ENCODE results near the gene SETD9. TPM values are rescaled to one million over a fixed set of nuclear protein-coding genes. Genes with fewer than 3 reads are reported as not detected.

SETD9 gene
- total and polyA plus RNA-seq, 10 donors = 3.7 to 6.2 (median 6.0) TPM

GRCh38 chr5:56917534-56917933, 8.1 kb downstream of the SETD9 start:
- WGBS, 5 donors = 81 to 89% (median 87%) methylated on average over 2 of the region's 2 CpGs
- H3K4me3 ChIP-seq = no peak overlapping the region
- no peaks in the 10 kb centered on the region for H3K9me3 ChIP-seq
- H3K27me3 ChIP-seq (replicated peaks in 1 of 7) = no peaks in the 10 kb centered on the region
- intact Hi-C loops (cut with DNase I; ENCODE audit: low total_unique reads) = no loop called here
- no peak for TF ChIP-seq POLR2A (IDR thresholded peaks at IDR 0.05)
- TF ChIP-seq, protein P1, sequence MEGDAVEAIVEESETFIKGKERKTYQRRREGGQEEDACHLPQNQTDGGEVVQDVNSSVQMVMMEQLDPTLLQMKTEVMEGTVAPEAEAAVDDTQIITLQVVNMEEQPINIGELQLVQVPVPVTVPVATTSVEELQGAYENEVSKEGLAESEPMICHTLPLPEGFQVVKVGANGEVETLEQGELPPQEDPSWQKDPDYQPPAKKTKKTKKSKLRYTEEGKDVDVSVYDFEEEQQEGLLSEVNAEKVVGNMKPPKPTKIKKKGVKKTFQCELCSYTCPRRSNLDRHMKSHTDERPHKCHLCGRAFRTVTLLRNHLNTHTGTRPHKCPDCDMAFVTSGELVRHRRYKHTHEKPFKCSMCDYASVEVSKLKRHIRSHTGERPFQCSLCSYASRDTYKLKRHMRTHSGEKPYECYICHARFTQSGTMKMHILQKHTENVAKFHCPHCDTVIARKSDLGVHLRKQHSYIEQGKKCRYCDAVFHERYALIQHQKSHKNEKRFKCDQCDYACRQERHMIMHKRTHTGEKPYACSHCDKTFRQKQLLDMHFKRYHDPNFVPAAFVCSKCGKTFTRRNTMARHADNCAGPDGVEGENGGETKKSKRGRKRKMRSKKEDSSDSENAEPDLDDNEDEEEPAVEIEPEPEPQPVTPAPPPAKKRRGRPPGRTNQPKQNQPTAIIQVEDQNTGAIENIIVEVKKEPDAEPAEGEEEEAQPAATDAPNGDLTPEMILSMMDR (IDR thresholded peaks at IDR 0.05 in 8 of 11, conservative IDR thresholded peaks at IDR 0.05 in 3 of 11) = no peak
- no peak for TF ChIP-seq POLR2AphosphoS5 (IDR thresholded peaks at IDR 0.05)
- H3K27ac ChIP-seq = no peak overlapping the region
- DNase-seq = no peak
- H3K4me1 ChIP-seq = peaks cover 0 to 6% (median 0%) of the 10 kb centered on the region in 6 donors
- peaks cover 0 to 42% (median 10%) of the 10 kb centered on the region in 6 donors for H3K36me3 ChIP-seq

DNA sequence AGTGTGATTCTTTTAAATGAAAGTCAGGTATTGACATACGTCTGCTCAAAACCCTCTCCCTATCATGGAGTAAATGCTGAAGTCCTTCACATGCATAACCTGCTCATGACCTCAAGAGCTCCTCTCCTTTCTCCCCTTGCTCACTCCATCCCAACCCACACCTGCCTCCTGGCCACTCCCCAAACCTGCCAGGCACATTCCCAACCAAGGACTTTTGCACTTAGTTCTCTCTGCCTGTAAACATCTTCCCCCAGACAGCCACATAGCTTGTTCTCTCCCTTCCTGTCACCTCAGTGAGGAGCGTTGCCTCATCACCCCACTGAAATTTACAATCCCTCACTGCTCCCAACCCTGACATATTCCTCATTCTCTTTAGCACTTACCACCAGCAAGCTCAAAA, 8.7 kb downstream of the SETD9 start:
- no peaks in the 10 kb centered on the region for H3K9me3 ChIP-seq
- H3K4me1 ChIP-seq = peaks cover 0 to 6% (median 0%) of the 10 kb centered on the region in 6 donors
- DNase-seq = no peak
- peaks cover under 1 to 48% (median 15%) of the 10 kb centered on the region in 6 donors for H3K36me3 ChIP-seq
- TF ChIP-seq, protein P1 (IDR thresholded peaks at IDR 0.05 in 8 of 11, conservative IDR thresholded peaks at IDR 0.05 in 3 of 11) = no peak
- TF ChIP-seq POLR2A (IDR thresholded peaks at IDR 0.05) (no peak), POLR2AphosphoS5 (IDR thresholded peaks at IDR 0.05) (no peak)
- H3K4me3 ChIP-seq = no peak overlapping the region
- 69 to 91% (median 80%) methylated on average over 2 of the region's 2 CpGs for WGBS, 5 donors
- H3K27me3 ChIP-seq (replicated peaks in 1 of 7) = no peaks in the 10 kb centered on the region
- no peak overlapping the region for H3K27ac ChIP-seq
- intact Hi-C loops (cut with DNase I; ENCODE audit: low total_unique reads) = no loop called here

- H3K4me3 ChIP-seq = no peak overlapping the region
- peaks cover 0 to 6% (median 0%) of the 10 kb centered on the region in 6 donors for H3K4me1 ChIP-seq
- no peaks in the 10 kb centered on the region for H3K9me3 ChIP-seq
- 91 to 98% (median 95%) methylated on average over 1 of the region's 1 CpG for WGBS, 5 donors
- DNase-seq = no peak
- H3K36me3 ChIP-seq = peaks cover 2 to 61% (median 31%) of the 10 kb centered on the region in 6 donors
- TF ChIP-seq POLR2AphosphoS5 (IDR thresholded peaks at IDR 0.05) (no peak), POLR2A (IDR thresholded peaks at IDR 0.05) (no peak)
- TF ChIP-seq, protein P1 (IDR thresholded peaks at IDR 0.05 in 8 of 11, conservative IDR thresholded peaks at IDR 0.05 in 3 of 11) = no peak
- intact Hi-C loops (cut with DNase I; ENCODE audit: low total_unique reads) = no loop called here
- H3K27me3 ChIP-seq (replicated peaks in 1 of 7) = no peaks in the 10 kb centered on the region
- H3K27ac ChIP-seq = no peak overlapping the region
These were observed 10.7 kb downstream of the SETD9 start for GRCh38 chr5:56919942-56920662.

- WGBS, 5 donors = 89 to 98% (median 97%) methylated on average over 6 of the region's 6 CpGs
- Histone ChIP-seq H3K36me3 (peaks cover 2 to 88% (median 49%) of the 10 kb centered on the region in 6 donors), H3K4me1 (peaks cover 0 to 6% (median 0%) of the 10 kb centered on the region in 6 donors), H3K27ac (no peak overlapping the region), H3K4me3 (no peak overlapping the region), H3K27me3 (replicated peaks in 1 of 7) (no peaks in the 10 kb centered on the region), H3K9me3 (no peaks in the 10 kb centered on the region)
- intact Hi-C loops (cut with DNase I; ENCODE audit: low total_unique reads) = no loop called here
- DNase-seq = no peak
- TF ChIP-seq POLR2AphosphoS5 (IDR thresholded peaks at IDR 0.05) (no peak), POLR2A (IDR thresholded peaks at IDR 0.05) (no peak)
- TF ChIP-seq, protein P1 (IDR thresholded peaks at IDR 0.05 in 8 of 11, conservative IDR thresholded peaks at IDR 0.05 in 3 of 11) = no peak
These were observed 13.5 kb downstream of the SETD9 start for GRCh38 chr5:56922922-56923321.

Data from spleen (tissue), 11 donors.